Pancreas (tissue), 10 donors: Measurements from ENCODE around the gene UGGT2. TPM values are rescaled to one million over a fixed set of nuclear protein-coding genes. Genes with fewer than 3 reads are reported as not detected.

ENCODE experiments used
- ATAC-seq, 4 donors: fragments of 200-7000 bp; cut with Tn5 transposase; one replicate each; pipeline versions ENCODE4 v1.8.0 to v1.9.1; 2020; ENCODE audit warnings: mild to moderate bottlenecking in 4 of 4, moderate library complexity in 4 of 4
- DNase-seq, 6 donors: peaks; one replicate each; pipeline ENCODE4 v3.0.0-alpha.2; 2020
- FAIRE-seq: peaks from 2 replicates; lab custom pipeline; 2012; peaks lifted over from hg19 to GRCh38; lab: Jason Lieb, UNC
- H3K27ac ChIP-seq, 4 donors: fragments of 200-600 bp; sonication (generic); 1 replicate in 3 of 4; 2 replicates in 1 of 4; pipeline versions ENCODE4 v1.5.0 to v1.8.0; 2020
- H3K27me3 ChIP-seq, 4 donors: fragments of 200-600 bp; one replicate each; pipeline ENCODE4 v1.8.0; 2021
- H3K36me3 ChIP-seq, 3 donors: fragments of 200-600 bp; sonication (generic) in 1 of 3; one replicate each; pipeline versions ENCODE4 v1.5.0 to v1.8.0; 2020 to 2021
- H3K4me1 ChIP-seq, 3 donors: fragments of 200-600 bp; one replicate each; pipeline ENCODE4 v1.8.0; 2021
- H3K4me3 ChIP-seq, 4 donors: fragments of 200-600 bp; sonication (generic) in 2 of 4; one replicate each; pipeline versions ENCODE4 v1.5.0 to v1.8.0; 2020 to 2021
- H3K9me3 ChIP-seq, 4 donors: fragments of 200-600 bp; one replicate each; pipeline ENCODE4 v1.8.0; 2021
- CTCF ChIP-seq, 4 donors: fragments of 200-600 bp; sonication (generic) in 3 of 4; IDR thresholded peaks; one replicate each; pipeline versions ENCODE4 v1.5.0 to v1.8.0; 2021; ENCODE audit warnings: antibody characterized with exemption in 4 of 4
- WGBS, 2 donors: extraction: QIAGEN DNeasy Blood & Tissue Kit; methylation state at CpG; one replicate each; pipeline ENCODE4 v1.1.7; 2013; 5-methylcytosine and 5-hydroxymethylcytosine counted together
- intact Hi-C, 3 donors: fragments of 100-400 bp; cut with DNase I; formaldehyde crosslinking; loops; one replicate each; pipeline versions ENCODE4 v1.11.1 to v1.14.2; 2022
- polyA plus RNA-seq, 2 donors: library from polyadenylated mRNA; stranded (reverse); fragments of 200-250 nt; gene quantifications; one replicate each; pipeline ENCODE4 v1.2.3, GENCODE V29; 2013
- total RNA-seq, 6 donors: library from RNA; stranded (reverse); fragmentation: NEBNext Ultra II Directional in 4 of 6; extraction: Animal tissue kit (Norgen Biotek cat#: 25700) in 4 of 6; gene quantifications; one replicate each; pipeline versions ENCODE4 v1.2.1 to v1.2.4, GENCODE V29; 2021 to 2023
- donor health status: healthy with polysubstance abuse.
- donor health status: DM: no; HTN: no; CAD: no; lungs with moderate emphysema.
- donor health status: DM: no; HTN: no; CAD: no.
- donor health status: control.
- donor health status: control.
- donor health status: Bipolar disorder and iron deficiency.
- donor health status: DM: yes; HTN: yes; CAD: no.
- donor health status: DM: no; HTN: no; CAD: no.
- donor health status: DM: no; HTN: no; CAD: no.
- donor health status: DM: yes; HTN: yes; CAD: no.

UGGT2 gene
- total and polyA plus RNA-seq, 8 donors, result 7.2 to 17.9 (median 16.1) TPM

GRCh38 chr13:96033220-96034015 is 19.8 kb downstream of the UGGT2 start:
- intact Hi-C loops, result no loop called here
- FAIRE-seq (no peak), DNase-seq (peak in 2 of 6 donors; percentile 22 to 37), ATAC-seq (peak in 2 of 4 donors; percentile 12 to 24)
- Histone ChIP-seq H3K27ac (no peak overlapping the region), H3K36me3 (no peaks in the 10 kb centered on the region), H3K9me3 (no peaks in the 10 kb centered on the region), H3K27me3 (no peaks in the 10 kb centered on the region), H3K4me3 (no peak overlapping the region), H3K4me1 (peaks cover 5 to 17% (median 10%) of the 10 kb centered on the region in 3 donors)
- 85 to 87% methylated on average over 12 of the region's 12 CpGs for WGBS, 2 donors
- TF ChIP-seq CTCF (IDR thresholded peaks at IDR 0.05), result no peak

- H3K27me3 ChIP-seq, result no peaks in the 10 kb centered on the region
- ATAC-seq, result peak in 3 of 4 donors; percentile 47 to 56 (median 49)
- 46 to 47% methylated on average over 2 of the region's 2 CpGs for WGBS, 2 donors
- H3K36me3 ChIP-seq, result no peaks in the 10 kb centered on the region
- H3K4me3 ChIP-seq, result no peak overlapping the region
- TF ChIP-seq CTCF (IDR thresholded peaks at IDR 0.05), result no peak
- intact Hi-C loops, result no loop called here
- H3K27ac ChIP-seq, result peak overlapping the region in 1 of 4 donors; percentile 42
- peaks cover 5 to 17% (median 10%) of the 10 kb centered on the region in 3 donors for H3K4me1 ChIP-seq
- H3K9me3 ChIP-seq, result no peaks in the 10 kb centered on the region
- no peak for DNase-seq
- no peak for FAIRE-seq
Measured at GRCh38 chr13:96032717-96033116, 20.5 kb downstream of the UGGT2 start.

DNA sequence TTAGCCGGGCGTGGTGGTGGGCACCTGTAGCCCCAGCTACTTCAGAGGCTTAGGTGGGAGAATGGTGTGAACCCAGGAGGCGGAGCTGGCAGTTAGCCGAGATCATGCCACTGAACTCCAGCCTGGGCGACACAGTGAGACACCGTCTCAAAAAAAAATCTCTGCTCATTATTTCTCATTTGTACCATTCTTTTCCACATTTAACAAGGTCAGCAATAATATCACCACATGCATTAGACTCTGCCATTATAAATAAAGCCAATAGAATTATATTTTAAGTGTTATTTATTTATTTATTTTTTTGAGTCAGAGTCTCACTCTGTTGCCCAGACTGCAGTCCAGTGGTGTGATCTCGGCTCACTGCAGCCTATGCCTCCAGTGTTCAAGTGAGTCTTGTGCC is 24.2 kb downstream of the UGGT2 start:
- no peaks in the 10 kb centered on the region for H3K27me3 ChIP-seq
- ATAC-seq, result no peak
- H3K4me3 ChIP-seq, result no peak overlapping the region
- FAIRE-seq, result no peak
- H3K27ac ChIP-seq, result no peak overlapping the region
- WGBS, 2 donors, result 98 to 99% methylated on average over 7 of the region's 7 CpGs
- H3K9me3 ChIP-seq, result no peaks in the 10 kb centered on the region
- intact Hi-C loops, result no loop called here
- no peak for DNase-seq
- peaks cover 5 to 13% (median 10%) of the 10 kb centered on the region in 3 donors for H3K4me1 ChIP-seq
- no peak for TF ChIP-seq CTCF (IDR thresholded peaks at IDR 0.05)
- H3K36me3 ChIP-seq, result no peaks in the 10 kb centered on the region

GRCh38 chr13:96027496-96027895 is 25.7 kb downstream of the UGGT2 start:
- FAIRE-seq (no peak), ATAC-seq (no peak), DNase-seq (no peak)
- intact Hi-C loops, result no loop called here
- no peak overlapping the region for H3K4me3 ChIP-seq
- H3K36me3 ChIP-seq, result no peaks in the 10 kb centered on the region
- H3K27ac ChIP-seq, result no peak overlapping the region
- H3K27me3 ChIP-seq, result no peaks in the 10 kb centered on the region
- H3K9me3 ChIP-seq, result no peaks in the 10 kb centered on the region
- no peak for TF ChIP-seq CTCF (IDR thresholded peaks at IDR 0.05)
- peaks cover 1 to 6% (median 2%) of the 10 kb centered on the region in 3 donors for H3K4me1 ChIP-seq
- WGBS, 2 donors, result 96 to 100% methylated on average over 2 of the region's 2 CpGs

DNA sequence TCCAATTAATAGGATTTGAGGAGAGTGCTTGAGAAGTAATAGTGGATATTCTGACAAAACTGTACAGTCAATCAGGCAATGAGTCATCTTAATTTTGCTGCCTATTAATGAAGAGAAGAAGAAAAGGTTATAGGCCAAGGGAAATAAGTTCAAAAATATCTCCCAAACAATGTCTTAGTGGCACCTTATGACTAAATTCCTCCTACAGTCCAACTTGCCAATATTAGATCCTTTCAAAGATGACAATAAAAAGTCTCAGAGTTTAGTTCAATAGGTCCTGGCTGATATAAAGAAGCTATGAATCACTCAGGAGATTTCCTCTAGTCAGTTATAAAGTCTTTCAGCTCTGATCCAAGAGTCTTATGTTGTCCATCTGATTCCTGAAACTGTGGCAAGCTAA is 27.9 kb downstream of the UGGT2 start:
- intact Hi-C loops, result no loop called here
- FAIRE-seq, result no peak

More for the DNA sequence above, 27.9 kb downstream of the UGGT2 start:
- H3K9me3 ChIP-seq, result no peaks in the 10 kb centered on the region
- H3K4me3 ChIP-seq, result no peak overlapping the region
- ATAC-seq, result no peak
- no peaks in the 10 kb centered on the region for H3K27me3 ChIP-seq
- no peak for DNase-seq
- H3K4me1 ChIP-seq, result peaks cover 7 to 20% (median 9%) of the 10 kb centered on the region in 3 donors
- TF ChIP-seq CTCF (IDR thresholded peaks at IDR 0.05), result no peak
- no peak overlapping the region for H3K27ac ChIP-seq
- no peaks in the 10 kb centered on the region for H3K36me3 ChIP-seq
